KG1 (cell line): Measurements from ENCODE around the gene NPIPB2.
"Not testable (repeated sequence)": the region's sequence is repeated elsewhere in the genome, so short reads cannot be mapped to it uniquely, and the experiment has no call there.

Experiments
- DNase-seq: peaks from one replicate; lab custom pipeline; 2025; lab: John Stamatoyannopoulos, UW

The NPIPB2 gene

GRCh38 chr16:11941945-11942344, at the start of gene NPIPB2:
NPIPB2 (minus strand) TSS chr16:11942045; CDS start chr16:11942045, 0 bp downstream.
- not testable (repeated sequence) for DNase-seq

GRCh38 chr16:11990702-11991390, 49.0 kb upstream of the NPIPB2 start:
- DNase-seq: no peak

- no peak for DNase-seq
Observed at GRCh38 chr16:11988258-11988978, 46.6 kb upstream of the NPIPB2 start.

- DNase-seq: no peak
Observed at GRCh38 chr16:11986521-11987057, 44.7 kb upstream of the NPIPB2 start.

DNA sequence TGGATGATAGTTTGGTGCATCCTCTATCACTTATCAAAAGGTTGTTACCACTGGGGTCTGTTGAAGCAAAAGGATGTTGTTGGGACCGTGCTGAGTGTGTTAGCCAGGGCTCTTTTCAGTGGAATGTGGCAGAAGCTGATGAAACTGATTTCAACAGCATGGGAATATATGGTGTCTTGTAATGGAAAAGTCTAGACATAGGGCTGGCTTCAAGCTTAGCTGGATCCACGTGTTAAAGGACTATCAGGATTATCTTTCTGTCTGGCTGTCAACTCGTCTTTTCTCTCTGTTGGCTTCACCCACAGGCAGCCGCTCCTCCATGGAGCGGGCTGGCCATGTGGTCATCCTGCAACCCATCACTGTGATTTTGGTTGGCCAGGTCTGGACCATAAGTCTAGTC, 43.4 kb upstream of the NPIPB2 start:
- no peak for DNase-seq

DNA sequence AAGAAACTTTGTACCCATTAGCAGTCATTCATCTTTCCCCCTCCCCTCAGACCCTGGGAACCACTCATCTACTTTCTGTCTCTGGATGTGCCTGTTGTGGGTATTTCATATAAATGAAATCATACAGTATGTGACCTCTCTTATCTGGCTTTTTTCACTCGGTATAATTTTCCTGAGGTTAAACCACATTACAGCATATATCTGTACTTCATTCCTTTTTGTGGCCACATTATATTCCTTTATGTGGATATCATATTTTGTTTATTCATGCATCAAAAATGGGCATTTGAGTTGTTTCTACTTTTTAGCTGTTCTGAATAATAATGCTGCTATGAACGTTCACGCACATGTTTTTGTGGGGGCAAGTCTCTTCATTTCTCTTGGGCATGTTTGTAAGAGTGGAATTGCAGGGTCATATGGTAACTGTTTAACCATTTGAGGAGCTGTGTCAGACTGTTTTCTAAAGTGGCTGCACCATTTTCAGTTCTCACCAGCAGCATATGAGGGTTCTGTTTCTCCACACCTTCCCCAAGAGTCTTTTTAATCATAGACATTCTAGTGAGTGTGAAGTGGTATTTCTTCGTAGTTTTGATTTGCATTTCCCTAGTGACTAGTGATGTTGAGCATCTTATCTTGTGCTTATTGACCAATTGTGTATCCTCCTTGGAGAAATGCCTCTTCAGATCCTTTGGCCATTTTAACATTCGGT, 38.4 kb upstream of the NPIPB2 start:
- no peak for DNase-seq

GRCh38 chr16:11979013-11979672, 37.3 kb upstream of the NPIPB2 start:
- DNase-seq: no peak

- no peak for DNase-seq
Observed at GRCh38 chr16:11978080-11978479, 36.2 kb upstream of the NPIPB2 start.

- no peak for DNase-seq
Observed at GRCh38 chr16:11977376-11978041, 35.7 kb upstream of the NPIPB2 start.

DNA sequence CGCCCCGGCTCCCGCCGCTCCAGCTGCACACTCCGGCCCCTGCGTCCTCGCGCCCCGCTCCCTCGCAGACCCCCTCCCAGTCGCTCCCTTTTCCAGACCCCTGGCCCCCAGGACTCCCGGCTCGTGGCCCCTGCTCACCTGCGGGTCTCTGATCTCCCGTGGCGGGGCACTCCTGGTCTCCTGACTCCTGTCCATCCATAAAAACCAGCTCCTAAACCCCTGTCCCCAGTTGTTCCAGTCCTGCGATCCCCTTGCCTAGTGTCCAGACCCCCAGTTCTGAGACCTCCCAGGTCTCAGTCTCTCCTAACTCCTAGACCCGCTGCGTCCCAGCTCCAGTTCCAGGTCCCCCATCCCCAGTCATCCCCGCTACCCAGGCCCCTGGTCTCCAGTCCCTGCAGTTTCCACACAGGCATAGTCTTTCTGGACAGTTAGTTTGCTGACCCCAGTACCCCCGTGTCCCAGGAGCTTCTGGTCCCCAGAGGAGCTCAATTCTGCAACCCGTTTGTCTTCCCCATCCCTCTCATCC, 35.1 kb upstream of the NPIPB2 start:
- DNase-seq: no peak

- no peak for DNase-seq
Observed at GRCh38 chr16:11973070-11973469, 31.2 kb upstream of the NPIPB2 start.

GRCh38 chr16:11972128-11972527, 30.3 kb upstream of the NPIPB2 start:
- no peak for DNase-seq

GRCh38 chr16:11970292-11970691, 28.4 kb upstream of the NPIPB2 start:
- DNase-seq: not testable (repeated sequence)

DNA sequence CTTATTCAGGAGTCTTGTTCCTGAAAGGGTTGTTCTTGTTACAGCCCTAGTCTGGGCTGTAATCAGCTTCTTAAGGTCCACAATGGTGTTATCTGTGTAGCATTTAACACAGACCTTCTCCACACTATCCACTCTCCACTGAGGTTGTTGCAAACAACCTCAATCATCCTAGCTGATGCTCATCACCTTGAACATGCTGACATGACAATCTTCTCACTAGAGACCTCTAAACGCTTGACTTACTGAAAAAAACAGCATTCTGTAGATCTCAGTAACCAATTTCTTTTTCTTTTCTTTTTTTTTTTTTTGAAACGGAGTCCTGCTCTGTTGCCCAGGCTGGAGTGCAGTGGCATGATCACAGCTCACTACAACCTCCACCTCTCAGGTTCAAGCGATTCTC, 26.7 kb upstream of the NPIPB2 start:
- no peak for DNase-seq

DNA sequence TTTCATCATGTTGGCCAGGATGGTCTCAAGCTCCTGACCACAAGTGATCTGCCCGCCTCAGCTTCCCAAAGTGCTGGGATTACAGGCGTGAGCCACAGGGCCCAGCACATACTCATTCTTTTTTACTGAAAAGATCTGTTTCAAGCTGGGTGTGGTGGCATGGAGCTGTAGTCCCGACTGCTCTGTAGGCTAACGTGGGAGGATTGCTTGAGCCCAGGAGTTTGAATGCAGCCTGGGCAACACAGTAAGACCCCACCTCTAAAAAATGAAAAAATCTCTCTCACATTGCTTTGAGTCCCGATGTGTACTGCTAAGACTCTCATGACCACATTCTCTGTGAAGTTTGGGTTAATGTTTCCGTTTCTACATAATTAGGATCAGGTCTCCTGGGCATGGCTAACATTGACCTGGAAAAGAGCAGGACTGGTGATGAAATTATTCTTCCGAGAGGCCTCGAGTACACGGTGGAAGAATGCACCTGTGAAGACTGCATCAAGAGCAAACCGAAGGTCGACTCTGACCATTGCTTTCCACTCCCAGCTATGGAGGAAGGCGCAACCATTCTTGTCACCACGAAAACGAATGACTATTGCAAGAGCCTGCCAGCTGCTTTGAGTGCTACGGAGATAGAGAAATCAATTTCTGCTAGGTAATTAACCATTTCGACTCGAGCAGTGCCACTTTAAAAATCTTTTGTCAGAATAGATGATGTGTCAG, 25.5 kb upstream of the NPIPB2 start:
- no peak for DNase-seq

DNA sequence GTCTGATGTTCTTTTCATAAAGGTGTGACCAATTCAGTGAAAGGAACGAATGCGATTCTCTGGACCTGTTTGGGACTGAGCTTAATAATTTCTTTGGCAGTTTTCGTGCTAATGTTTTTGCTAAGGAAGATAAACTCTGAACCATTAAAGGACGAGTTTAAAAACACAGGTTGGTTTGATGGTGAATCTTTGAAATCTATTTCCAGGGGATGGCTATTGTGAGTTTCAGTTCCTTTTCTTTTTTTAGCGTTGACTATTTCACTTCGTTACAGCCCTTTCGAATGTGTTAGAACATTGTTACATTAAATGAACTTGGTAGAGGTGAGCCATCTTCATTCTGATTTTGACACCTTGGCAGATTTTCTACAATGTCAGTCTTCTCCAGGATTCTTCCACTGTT, 24.3 kb upstream of the NPIPB2 start:
- DNase-seq: no peak

- DNase-seq: no peak
Observed at GRCh38 chr16:11964761-11965551, 23.1 kb upstream of the NPIPB2 start, which contains the start of gene TNFRSF17. TNFRSF17 (plus strand) TSS chr16:11965210; CDS start chr16:11965325, 115 bp downstream.

- no peak for DNase-seq
Observed at GRCh38 chr16:11963706-11964105, 21.9 kb upstream of the NPIPB2 start.

DNA sequence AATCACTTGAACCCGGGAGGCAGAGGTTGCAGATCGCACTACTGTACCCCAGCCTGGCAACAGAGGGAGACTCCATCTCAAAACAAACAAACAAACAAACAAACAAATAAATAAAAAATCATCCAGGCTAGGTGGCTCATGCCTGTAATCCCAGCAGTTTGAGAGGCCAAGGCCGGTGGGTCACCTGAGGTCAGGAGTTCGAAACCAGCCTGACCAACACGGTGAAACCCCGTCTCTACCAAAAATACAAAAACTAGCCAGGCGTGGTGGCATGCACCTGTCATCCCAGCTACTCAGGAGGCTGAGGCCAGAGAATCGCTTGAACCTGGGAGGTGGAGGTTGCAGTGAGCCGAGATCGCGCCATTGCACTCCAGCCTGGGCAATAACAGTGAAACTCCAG, 21.1 kb upstream of the NPIPB2 start:
- not testable (repeated sequence) for DNase-seq

DNA sequence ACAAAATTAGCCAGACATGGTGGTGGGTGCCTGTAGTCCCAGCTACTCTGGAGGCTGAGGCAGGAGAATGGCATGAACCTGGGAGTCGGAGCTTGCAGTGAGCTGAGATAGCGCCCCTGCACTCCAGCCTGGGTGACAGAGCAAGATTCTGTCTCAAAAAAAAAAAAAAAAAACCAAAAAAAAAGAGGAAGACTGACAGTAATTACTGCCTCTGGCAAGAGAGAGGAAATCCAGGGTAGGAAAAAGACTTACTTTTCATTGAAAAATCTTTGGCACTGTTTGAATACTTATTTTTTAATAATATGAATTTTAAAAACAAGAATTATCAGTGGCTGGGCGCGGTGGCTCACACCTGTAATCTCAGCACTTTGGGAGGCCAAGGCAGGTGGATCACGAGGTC, 20.6 kb upstream of the NPIPB2 start:
- DNase-seq: not testable (repeated sequence)
